ENCODE results near the gene CLCN3. TPM values are rescaled to one million over a fixed set of nuclear protein-coding genes. Genes with fewer than 3 reads are reported as not detected.
"Not testable (repeated sequence)": the region's sequence is repeated elsewhere in the genome, so short reads cannot be mapped to it uniquely, and the experiment has no call there.

The CLCN3 gene
- total RNA-seq, 2 experiments from 2014 or later, result 23.4 to 25.2 TPM

DNA sequence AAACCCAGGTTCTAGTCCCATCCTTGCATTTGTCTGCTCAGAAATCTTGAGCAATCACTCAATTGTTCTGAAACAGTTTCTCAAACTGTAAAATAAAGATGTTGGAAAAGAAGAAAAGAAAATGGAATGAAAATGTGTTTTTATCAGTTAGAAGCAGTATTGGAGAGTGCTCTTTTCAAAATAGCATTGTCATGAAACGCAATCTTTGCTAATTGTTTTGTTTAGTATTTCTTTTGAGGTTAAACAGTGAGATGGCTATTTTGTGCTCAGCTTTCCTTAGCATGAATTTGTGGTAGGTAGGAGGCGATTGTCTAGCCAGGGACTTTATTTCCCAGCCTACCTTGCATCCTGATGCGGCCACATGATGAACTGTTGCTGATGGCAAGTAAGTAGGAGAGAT lies 148.0 kb downstream of the CLCN3 start:
- ChIA-PET POLR2A (no interaction called here), CTCF (no interaction called here)
- Mint-ChIP-seq H3K27ac (no peak overlapping the region), H3K27me3 (ENCODE audit: low read depth) (peaks cover 12% of the 10 kb centered on the region), H3K4me1 (ENCODE audit: low read depth) (peaks cover 5% of the 10 kb centered on the region), H3K36me3 (ENCODE audit: low read depth) (no peaks in the 10 kb centered on the region), H3K4me3 (no peak overlapping the region), H3K9me3 (ENCODE audit: insufficient read depth) (no peaks in the 10 kb centered on the region)
- ATAC-seq (no peak), DNase-seq (no peak)

DNA sequence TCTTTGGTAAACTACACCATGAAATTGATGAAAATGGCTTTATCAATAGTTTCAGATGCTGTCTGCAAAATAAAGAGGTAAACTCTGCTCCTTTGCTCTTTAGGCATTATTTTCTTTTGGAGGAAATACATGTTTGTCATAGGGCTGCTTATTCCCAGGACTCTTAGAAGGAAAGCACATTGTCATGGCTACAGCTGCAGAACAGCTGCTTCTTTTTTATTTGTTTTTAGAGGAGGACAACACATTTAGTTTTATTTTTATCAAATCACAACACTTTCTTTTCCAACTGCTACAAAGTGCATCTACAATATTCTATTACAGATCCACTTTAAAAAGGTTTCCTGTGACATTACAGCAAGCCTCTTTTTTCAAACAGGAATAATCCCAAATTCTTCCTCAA lies 150.0 kb downstream of the CLCN3 start:
- Mint-ChIP-seq H3K4me1 (ENCODE audit: low read depth) (peaks cover 5% of the 10 kb centered on the region), H3K27me3 (ENCODE audit: low read depth) (peaks cover 19% of the 10 kb centered on the region), H3K27ac (no peak overlapping the region), H3K9me3 (ENCODE audit: insufficient read depth) (no peaks in the 10 kb centered on the region), H3K4me3 (no peak overlapping the region), H3K36me3 (ENCODE audit: low read depth) (no peaks in the 10 kb centered on the region)
- ATAC-seq, result no peak
- ChIA-PET POLR2A (no interaction called here), CTCF (no interaction called here)
- DNase-seq, result no peak

DNA sequence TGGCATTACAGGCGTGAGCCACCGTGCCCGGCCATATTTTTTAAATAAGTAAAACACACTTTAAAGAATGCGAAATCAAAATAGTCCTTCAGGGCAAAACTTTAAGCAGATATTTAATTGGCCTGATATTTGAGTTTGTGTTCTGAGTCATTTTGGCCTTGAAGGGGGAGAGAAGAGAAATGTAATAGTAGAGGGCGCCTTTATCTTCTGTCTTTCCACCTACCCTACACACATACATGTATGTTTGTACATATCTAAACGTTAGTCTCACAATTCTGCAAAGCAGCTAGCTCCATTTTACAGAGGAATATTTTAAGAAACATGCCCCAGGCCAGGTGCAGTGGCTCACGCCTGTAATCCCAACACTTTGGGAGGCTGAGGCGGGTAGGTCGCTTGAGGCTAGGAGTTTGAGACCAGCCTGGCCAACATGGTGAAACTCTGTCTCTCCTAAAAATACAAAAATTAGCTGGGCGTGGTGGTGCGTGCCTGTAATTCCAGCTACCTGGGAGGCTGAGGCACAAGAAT lies 151.2 kb downstream of the CLCN3 start:
- POLR2A ChIA-PET; H3K27ac Mint-ChIP-seq; H3K4me3 Mint-ChIP-seq; H3K36me3 Mint-ChIP-seq (ENCODE audit: low read depth); H3K9me3 Mint-ChIP-seq (ENCODE audit: insufficient read depth); CTCF ChIA-PET; ATAC-seq; DNase-seq; H3K4me1 Mint-ChIP-seq (ENCODE audit: low read depth): not testable (repeated sequence)
- peaks cover 22% of the 10 kb centered on the region for H3K27me3 Mint-ChIP-seq (ENCODE audit: low read depth)

Other genes starting within 250 kb of the CLCN3 start
- gene NEK1, start 8.0 kb upstream of the CLCN3 start, total RNA-seq, result 10 to 100 TPM; 15.7 to 16.7 TPM
- gene HPF1, start 137.4 kb downstream of the CLCN3 start, total RNA-seq, result 10 to 100 TPM; 16.4 to 17.4 TPM